Measurements from ENCODE around the gene AHSA1.

Gene AHSA1

DNA sequence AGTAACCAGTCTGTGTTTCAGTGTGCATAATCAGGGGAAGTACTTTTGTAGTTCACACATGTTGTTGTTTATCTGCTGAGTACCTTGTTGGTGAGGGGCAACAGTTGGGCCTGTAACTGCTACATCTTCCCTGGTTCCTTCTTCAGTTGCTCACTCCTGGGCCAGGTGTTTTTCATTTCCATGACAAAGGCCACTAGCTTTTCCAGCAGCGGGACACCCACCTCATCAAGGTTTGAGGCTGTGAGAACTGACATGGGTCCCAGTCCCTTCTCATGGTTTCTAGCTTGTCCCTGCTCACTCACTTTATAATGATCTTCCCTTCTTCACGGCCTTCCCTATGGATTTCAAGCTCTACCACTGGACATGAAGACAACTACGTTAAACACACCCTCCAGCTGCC lies 33.0 kb upstream of the AHSA1 start:
- Histone ChIP-seq H3K79me2 (ENCODE audit: control insufficient read depth, low read length) (no peaks in the 10 kb centered on the region), H3K4me3 (ENCODE audit: low read length) (no peak overlapping the region), H3F3A (ENCODE audit: control insufficient read depth, insufficient read depth) (no peaks in the 10 kb centered on the region), H3K4me1 (ENCODE audit: control insufficient read depth, low read length) (no peaks in the 10 kb centered on the region), H3K9me3 (ENCODE audit: control insufficient read depth, insufficient read depth, low read length) (no peaks in the 10 kb centered on the region), H3K27ac (ENCODE audit: low read depth, low read length) (no peak overlapping the region), H3K27me3 (ENCODE audit: control insufficient read depth, low read length) (no peaks in the 10 kb centered on the region), H3K9me2 (replicated peaks; ENCODE audit: control insufficient read depth, low read length) (no peaks in the 10 kb centered on the region), H3K36me3 (ENCODE audit: control insufficient read depth, low read length) (peaks cover 56% of the 10 kb centered on the region), H4K20me1 (ENCODE audit: control insufficient read depth, insufficient read depth, low read depth, low read length) (no peaks in the 10 kb centered on the region), H3K4me2 (ENCODE audit: low read length) (no peak overlapping the region)
- TF ChIP-seq EZH2phosphoT487 (IDR thresholded peaks at IDR 0.05; ENCODE audit: borderline replicate concordance, low read length) = no peak
- TF ChIP-seq, protein P1, sequence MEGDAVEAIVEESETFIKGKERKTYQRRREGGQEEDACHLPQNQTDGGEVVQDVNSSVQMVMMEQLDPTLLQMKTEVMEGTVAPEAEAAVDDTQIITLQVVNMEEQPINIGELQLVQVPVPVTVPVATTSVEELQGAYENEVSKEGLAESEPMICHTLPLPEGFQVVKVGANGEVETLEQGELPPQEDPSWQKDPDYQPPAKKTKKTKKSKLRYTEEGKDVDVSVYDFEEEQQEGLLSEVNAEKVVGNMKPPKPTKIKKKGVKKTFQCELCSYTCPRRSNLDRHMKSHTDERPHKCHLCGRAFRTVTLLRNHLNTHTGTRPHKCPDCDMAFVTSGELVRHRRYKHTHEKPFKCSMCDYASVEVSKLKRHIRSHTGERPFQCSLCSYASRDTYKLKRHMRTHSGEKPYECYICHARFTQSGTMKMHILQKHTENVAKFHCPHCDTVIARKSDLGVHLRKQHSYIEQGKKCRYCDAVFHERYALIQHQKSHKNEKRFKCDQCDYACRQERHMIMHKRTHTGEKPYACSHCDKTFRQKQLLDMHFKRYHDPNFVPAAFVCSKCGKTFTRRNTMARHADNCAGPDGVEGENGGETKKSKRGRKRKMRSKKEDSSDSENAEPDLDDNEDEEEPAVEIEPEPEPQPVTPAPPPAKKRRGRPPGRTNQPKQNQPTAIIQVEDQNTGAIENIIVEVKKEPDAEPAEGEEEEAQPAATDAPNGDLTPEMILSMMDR (IDR thresholded peaks at IDR 0.05; ENCODE audit: low read depth, low read length, poor library complexity, severe bottlenecking) = no peak

DNA sequence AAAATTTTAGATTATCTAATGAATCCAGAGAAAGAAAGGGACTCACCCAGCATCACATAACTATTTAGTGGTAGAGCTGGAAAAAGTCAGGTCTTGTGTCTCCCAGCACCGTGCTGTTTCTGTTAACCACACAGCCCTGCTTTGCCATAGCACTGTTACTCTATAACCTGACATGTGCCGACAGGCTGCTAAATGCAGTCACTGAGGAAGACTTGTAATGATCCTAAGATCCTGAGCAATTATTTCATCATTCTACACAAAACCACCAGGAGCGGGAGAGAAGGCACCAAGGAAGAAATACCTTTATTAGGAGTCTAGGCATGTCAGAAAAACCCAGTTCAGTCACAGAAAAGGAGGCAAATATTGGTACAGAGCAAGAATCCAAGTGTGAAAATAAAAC lies 31.5 kb upstream of the AHSA1 start:
- Histone ChIP-seq H3K27me3 (ENCODE audit: control insufficient read depth, low read length) (no peaks in the 10 kb centered on the region), H3K79me2 (ENCODE audit: control insufficient read depth, low read length) (no peaks in the 10 kb centered on the region), H3K4me2 (ENCODE audit: low read length) (no peak overlapping the region), H3K4me1 (ENCODE audit: control insufficient read depth, low read length) (no peaks in the 10 kb centered on the region), H3K36me3 (ENCODE audit: control insufficient read depth, low read length) (peaks cover 64% of the 10 kb centered on the region), H3K27ac (ENCODE audit: low read depth, low read length) (no peak overlapping the region), H4K20me1 (ENCODE audit: control insufficient read depth, insufficient read depth, low read depth, low read length) (no peaks in the 10 kb centered on the region), H3F3A (ENCODE audit: control insufficient read depth, insufficient read depth) (no peaks in the 10 kb centered on the region), H3K9me3 (ENCODE audit: control insufficient read depth, insufficient read depth, low read length) (no peaks in the 10 kb centered on the region), H3K4me3 (ENCODE audit: low read length) (no peak overlapping the region), H3K9me2 (replicated peaks; ENCODE audit: control insufficient read depth, low read length) (no peaks in the 10 kb centered on the region)
- no peak for TF ChIP-seq EZH2phosphoT487 (IDR thresholded peaks at IDR 0.05; ENCODE audit: borderline replicate concordance, low read length)

DNA sequence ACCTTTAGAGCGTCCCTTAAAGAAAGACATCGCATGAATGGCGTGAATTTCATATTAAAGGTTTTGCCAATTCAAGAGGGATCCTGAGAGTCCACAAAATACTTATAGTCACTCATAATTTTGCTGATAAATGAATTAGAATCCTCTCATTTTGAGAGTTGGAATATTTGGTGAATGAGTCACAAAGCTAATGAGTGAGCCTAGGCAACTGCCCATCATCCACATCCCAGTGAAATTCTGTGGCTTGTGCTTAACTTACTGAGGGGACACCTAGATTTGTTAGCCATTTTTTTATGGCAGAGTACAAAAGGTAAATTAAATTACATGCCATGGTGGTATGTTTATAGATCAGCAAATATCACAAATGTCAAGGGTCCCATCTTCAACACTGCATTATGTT lies 21.9 kb upstream of the AHSA1 start:
- Histone ChIP-seq H3K4me1 (ENCODE audit: control insufficient read depth, low read length) (no peaks in the 10 kb centered on the region), H3K4me2 (ENCODE audit: low read length) (no peak overlapping the region), H3K36me3 (ENCODE audit: control insufficient read depth, low read length) (peaks cover 44% of the 10 kb centered on the region), H3K27ac (ENCODE audit: low read depth, low read length) (no peak overlapping the region), H3K9me2 (replicated peaks; ENCODE audit: control insufficient read depth, low read length) (no peaks in the 10 kb centered on the region), H4K20me1 (ENCODE audit: control insufficient read depth, insufficient read depth, low read depth, low read length) (no peaks in the 10 kb centered on the region), H3K9me3 (ENCODE audit: control insufficient read depth, insufficient read depth, low read length) (no peaks in the 10 kb centered on the region), H3K27me3 (ENCODE audit: control insufficient read depth, low read length) (no peaks in the 10 kb centered on the region), H3F3A (ENCODE audit: control insufficient read depth, insufficient read depth) (no peaks in the 10 kb centered on the region), H3K4me3 (ENCODE audit: low read length) (no peak overlapping the region), H3K79me2 (ENCODE audit: control insufficient read depth, low read length) (no peaks in the 10 kb centered on the region)
- TF ChIP-seq EZH2phosphoT487 (IDR thresholded peaks at IDR 0.05; ENCODE audit: borderline replicate concordance, low read length) = no peak
- TF ChIP-seq, protein P1 (IDR thresholded peaks at IDR 0.05; ENCODE audit: low read depth, low read length, poor library complexity, severe bottlenecking) = no peak

DNA sequence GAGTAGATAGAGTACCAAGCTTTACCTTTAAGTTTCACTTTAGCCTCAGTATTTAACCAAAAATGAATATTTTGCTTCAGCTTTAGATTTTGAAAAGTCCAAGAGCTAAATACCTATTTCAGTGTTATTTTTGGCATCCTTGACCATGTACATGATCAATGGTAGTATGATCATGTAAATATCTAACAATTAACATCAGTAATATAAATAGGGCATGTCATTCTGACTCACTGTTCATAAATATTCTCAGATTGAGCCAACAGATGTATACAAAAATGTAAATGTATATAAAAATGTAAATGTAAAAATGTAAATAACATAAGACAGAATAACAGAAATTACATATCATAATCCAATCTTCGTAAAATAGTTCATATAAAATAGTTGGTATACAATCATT lies 19.3 kb upstream of the AHSA1 start:
- Histone ChIP-seq H3K4me3 (ENCODE audit: low read length) (no peak overlapping the region), H3F3A (ENCODE audit: control insufficient read depth, insufficient read depth) (no peaks in the 10 kb centered on the region), H3K79me2 (ENCODE audit: control insufficient read depth, low read length) (no peaks in the 10 kb centered on the region), H3K27me3 (ENCODE audit: control insufficient read depth, low read length) (no peaks in the 10 kb centered on the region), H3K4me2 (ENCODE audit: low read length) (no peak overlapping the region), H3K9me3 (ENCODE audit: control insufficient read depth, insufficient read depth, low read length) (no peaks in the 10 kb centered on the region), H3K27ac (ENCODE audit: low read depth, low read length) (no peak overlapping the region), H4K20me1 (ENCODE audit: control insufficient read depth, insufficient read depth, low read depth, low read length) (no peaks in the 10 kb centered on the region), H3K9me2 (replicated peaks; ENCODE audit: control insufficient read depth, low read length) (no peaks in the 10 kb centered on the region), H3K4me1 (ENCODE audit: control insufficient read depth, low read length) (no peaks in the 10 kb centered on the region), H3K36me3 (ENCODE audit: control insufficient read depth, low read length) (peaks cover 57% of the 10 kb centered on the region)
- TF ChIP-seq, protein P1 (IDR thresholded peaks at IDR 0.05; ENCODE audit: low read depth, low read length, poor library complexity, severe bottlenecking) = no peak
- TF ChIP-seq EZH2phosphoT487 (IDR thresholded peaks at IDR 0.05; ENCODE audit: borderline replicate concordance, low read length) = no peak

All from DOHH2 (cell line).